Measurements from ENCODE around the gene LMX1B.

Gene LMX1B

GRCh38 chr9:126630458-126631237 lies 16.9 kb downstream of the LMX1B start:
- in situ Hi-C loops (cut with MboI; ENCODE audit: low sequenced_read_pairs) = no loop called here

GRCh38 chr9:126631254-126631653 lies 17.5 kb downstream of the LMX1B start:
- in situ Hi-C loops (cut with MboI; ENCODE audit: low sequenced_read_pairs) = no loop called here

- in situ Hi-C loops (cut with MboI; ENCODE audit: low sequenced_read_pairs) = no loop called here
Observed at GRCh38 chr9:126633881-126634558, 20.3 kb downstream of the LMX1B start.

GRCh38 chr9:126635061-126635460 lies 21.3 kb downstream of the LMX1B start:
- in situ Hi-C loops (cut with MboI; ENCODE audit: low sequenced_read_pairs) = no loop called here

GRCh38 chr9:126635661-126636439 lies 22.1 kb downstream of the LMX1B start:
- in situ Hi-C loops (cut with MboI; ENCODE audit: low sequenced_read_pairs) = no loop called here

GRCh38 chr9:126636983-126637798 lies 23.5 kb downstream of the LMX1B start:
- in situ Hi-C loops (cut with MboI; ENCODE audit: low sequenced_read_pairs) = no loop called here

GRCh38 chr9:126638571-126639132 lies 24.9 kb downstream of the LMX1B start:
- in situ Hi-C loops (cut with MboI; ENCODE audit: low sequenced_read_pairs) = no loop called here

- in situ Hi-C loops (cut with MboI; ENCODE audit: low sequenced_read_pairs) = no loop called here
Observed at GRCh38 chr9:126639318-126640000, 25.7 kb downstream of the LMX1B start.

GRCh38 chr9:126641118-126641851 lies 27.6 kb downstream of the LMX1B start:
- in situ Hi-C loops (cut with MboI; ENCODE audit: low sequenced_read_pairs) = no loop called here

GRCh38 chr9:126642010-126642744 lies 28.4 kb downstream of the LMX1B start:
- in situ Hi-C loops (cut with MboI; ENCODE audit: low sequenced_read_pairs) = no loop called here

- in situ Hi-C loops (cut with MboI; ENCODE audit: low sequenced_read_pairs) = no loop called here
Observed at GRCh38 chr9:126642839-126643238, 29.1 kb downstream of the LMX1B start.

GRCh38 chr9:126643945-126644527 lies 30.3 kb downstream of the LMX1B start:
- in situ Hi-C loops (cut with MboI; ENCODE audit: low sequenced_read_pairs) = no loop called here

- in situ Hi-C loops (cut with MboI; ENCODE audit: low sequenced_read_pairs) = no loop called here
Observed at GRCh38 chr9:126646162-126646561, 32.4 kb downstream of the LMX1B start.

- in situ Hi-C loops (cut with MboI; ENCODE audit: low sequenced_read_pairs) = no loop called here
Observed at GRCh38 chr9:126647585-126648411, 34.1 kb downstream of the LMX1B start.

- in situ Hi-C loops (cut with MboI; ENCODE audit: low sequenced_read_pairs) = no loop called here
Observed at GRCh38 chr9:126649477-126649876, 35.7 kb downstream of the LMX1B start.

- in situ Hi-C loops (cut with MboI; ENCODE audit: low sequenced_read_pairs) = no loop called here
Observed at GRCh38 chr9:126650404-126651341, 36.9 kb downstream of the LMX1B start.
